Right renal pelvis (tissue), 4 donors: Measurements from ENCODE around the gene ACER1. TPM values are rescaled to one million over a fixed set of nuclear protein-coding genes. Genes with fewer than 3 reads are reported as not detected.
"Not testable (repeated sequence)": the region's sequence is repeated elsewhere in the genome, so short reads cannot be mapped to it uniquely, and the experiment has no call there.

Experiments
- DNase-seq, 4 donors: peaks; one replicate each; pipeline ENCODE4 v3.0.0-alpha.2; 2013; ENCODE audit warnings: low read depth in 4 of 4, low spot score in 3 of 4, missing footprints in 1 of 4
- polyA plus RNA-seq, 4 donors: library from polyadenylated mRNA; unstranded; fragments of 120-200 nt; gene quantifications; one replicate each; pipeline ENCODE4 v1.2.1, GENCODE V29; 2013; ENCODE audit not compliant: insufficient read length in 4 of 4

The ACER1 gene
- polyA plus RNA-seq, 4 donors = 0.14 to 0.18 TPM; not detected in 2

GRCh38 chr19:6358003-6358402 lies 24.6 kb upstream of the ACER1 start:
- DNase-seq = no peak

- DNase-seq = no peak
Observed at GRCh38 chr19:6357174-6357573, 23.8 kb upstream of the ACER1 start.

GRCh38 chr19:6355321-6356040 lies 22.1 kb upstream of the ACER1 start:
- not testable (repeated sequence) for DNase-seq

- DNase-seq = no peak
Observed at GRCh38 chr19:6354098-6354674, 20.8 kb upstream of the ACER1 start.

- no peak for DNase-seq
Observed at GRCh38 chr19:6352381-6353165, 19.2 kb upstream of the ACER1 start.

- DNase-seq = no peak
Observed at GRCh38 chr19:6350688-6351087, 17.3 kb upstream of the ACER1 start.

- not testable (repeated sequence) for DNase-seq
Observed at GRCh38 chr19:6349271-6349670, 15.9 kb upstream of the ACER1 start.

GRCh38 chr19:6343462-6343861 lies 10.1 kb upstream of the ACER1 start:
- no peak for DNase-seq

- no peak for DNase-seq
Observed at GRCh38 chr19:6340493-6341201, 7.2 kb upstream of the ACER1 start.

- DNase-seq = no peak
Observed at GRCh38 chr19:6334490-6335285, 1.3 kb upstream of the ACER1 start.

- no peak for DNase-seq
Observed at GRCh38 chr19:6326815-6327214, 6.6 kb downstream of the ACER1 start.

GRCh38 chr19:6325614-6326013 lies 7.8 kb downstream of the ACER1 start:
- no peak for DNase-seq

GRCh38 chr19:6324757-6325156 lies 8.7 kb downstream of the ACER1 start:
- no peak for DNase-seq

- DNase-seq = no peak
Observed at GRCh38 chr19:6322284-6322683, 11.1 kb downstream of the ACER1 start.

- DNase-seq = no peak
Observed at GRCh38 chr19:6319376-6319775, 14.0 kb downstream of the ACER1 start.

GRCh38 chr19:6318772-6319171 lies 14.6 kb downstream of the ACER1 start:
- no peak for DNase-seq

- not testable (repeated sequence) for DNase-seq
Observed at GRCh38 chr19:6315646-6316045, 17.8 kb downstream of the ACER1 start.

- DNase-seq = no peak
Observed at GRCh38 chr19:6313398-6313969, 19.9 kb downstream of the ACER1 start.

- no peak for DNase-seq
Observed at GRCh38 chr19:6312018-6312417, 21.4 kb downstream of the ACER1 start.

GRCh38 chr19:6298413-6298812 lies 35.0 kb downstream of the ACER1 start:
- no peak for DNase-seq
